ENCODE measurements around the gene SKOR2.

The SKOR2 gene

GRCh38 chr18:47179520-47179919 is 71.9 kb downstream of the SKOR2 start:
- Histone ChIP-seq H3K9ac (ENCODE audit: low read length) (no peak overlapping the region), H3K36me3 (replicated peaks; ENCODE audit: low read depth, low read length) (no peaks in the 10 kb centered on the region), H2AFZ (ENCODE audit: low read depth, low read length) (no peak overlapping the region)

DNA sequence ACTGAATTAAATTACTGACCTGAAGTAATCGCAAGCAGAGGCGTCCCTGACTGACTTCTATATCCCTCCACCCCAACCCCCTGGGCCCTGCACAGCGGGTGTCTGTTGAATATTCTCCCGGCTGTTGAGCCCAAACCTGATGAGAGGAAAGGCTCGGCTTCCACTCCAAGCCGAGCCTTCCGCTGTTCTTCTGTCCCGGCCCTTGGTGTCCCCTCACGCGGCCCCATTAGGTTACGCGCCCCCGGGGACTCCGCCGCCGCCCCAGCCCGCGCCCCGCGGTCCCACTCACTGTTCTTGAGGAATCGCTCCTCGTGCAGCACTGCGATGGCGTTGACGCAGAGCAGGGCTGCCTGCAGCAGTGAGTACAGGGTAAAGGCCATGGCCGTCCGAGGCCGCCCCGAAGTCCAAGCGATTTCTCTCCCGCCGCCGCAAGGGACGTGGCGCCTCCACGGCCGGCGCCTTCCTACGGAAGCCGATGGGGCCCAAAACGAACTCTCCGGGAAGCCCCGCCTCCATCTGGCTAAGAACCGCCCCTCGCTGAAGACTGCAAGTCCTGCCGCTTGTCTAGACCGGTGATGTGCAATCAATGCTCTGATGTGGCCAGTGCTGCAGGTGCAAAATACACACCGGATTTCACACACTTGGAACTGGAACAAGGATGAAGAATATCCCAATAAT is 75.4 kb downstream of the SKOR2 start, which contains the start of gene IER3IP1:
Gene IER3IP1 (minus strand): TSS at position 467 of the 678 bp plus-strand sequence. CDS start 87 bp downstream, at position 380.
- Histone ChIP-seq H3K4me2 (ENCODE audit: low read length) (peak within 1 kb of the TSS; percentile 89), H2AFZ (ENCODE audit: low read depth, low read length) (peak within 1 kb of the TSS; percentile 90), H3K4me3 (ENCODE audit: low read length) (peak within 1 kb of the TSS; percentile 83), H3K36me3 (replicated peaks; ENCODE audit: low read depth, low read length) (peaks cover 18% of the 10 kb centered on the region), H3K79me2 (ENCODE audit: low read length) (peaks cover 51% of the 10 kb centered on the region), H3K4me1 (ENCODE audit: low read length) (peaks cover 21% of the 10 kb centered on the region), H3K9me3 (ENCODE audit: insufficient read depth, low read length) (no peaks in the 10 kb centered on the region), H3K27ac (ENCODE audit: low read length) (peak within 1 kb of the TSS; percentile 45), H3K9ac (ENCODE audit: low read length) (peak within 1 kb of the TSS; percentile 78), H3K27me3 (ENCODE audit: low read depth, low read length) (no peaks in the 10 kb centered on the region), H4K20me1 (ENCODE audit: insufficient read depth, low read length) (peaks cover 45% of the 10 kb centered on the region)
- TF ChIP-seq, protein P1, sequence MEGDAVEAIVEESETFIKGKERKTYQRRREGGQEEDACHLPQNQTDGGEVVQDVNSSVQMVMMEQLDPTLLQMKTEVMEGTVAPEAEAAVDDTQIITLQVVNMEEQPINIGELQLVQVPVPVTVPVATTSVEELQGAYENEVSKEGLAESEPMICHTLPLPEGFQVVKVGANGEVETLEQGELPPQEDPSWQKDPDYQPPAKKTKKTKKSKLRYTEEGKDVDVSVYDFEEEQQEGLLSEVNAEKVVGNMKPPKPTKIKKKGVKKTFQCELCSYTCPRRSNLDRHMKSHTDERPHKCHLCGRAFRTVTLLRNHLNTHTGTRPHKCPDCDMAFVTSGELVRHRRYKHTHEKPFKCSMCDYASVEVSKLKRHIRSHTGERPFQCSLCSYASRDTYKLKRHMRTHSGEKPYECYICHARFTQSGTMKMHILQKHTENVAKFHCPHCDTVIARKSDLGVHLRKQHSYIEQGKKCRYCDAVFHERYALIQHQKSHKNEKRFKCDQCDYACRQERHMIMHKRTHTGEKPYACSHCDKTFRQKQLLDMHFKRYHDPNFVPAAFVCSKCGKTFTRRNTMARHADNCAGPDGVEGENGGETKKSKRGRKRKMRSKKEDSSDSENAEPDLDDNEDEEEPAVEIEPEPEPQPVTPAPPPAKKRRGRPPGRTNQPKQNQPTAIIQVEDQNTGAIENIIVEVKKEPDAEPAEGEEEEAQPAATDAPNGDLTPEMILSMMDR (IDR thresholded peaks at IDR 0.05; ENCODE audit: low read depth, low read length), result peak; percentile 20; the same call in 1 of the 2 replicates
- no peak for TF ChIP-seq EZH2phosphoT487 (IDR thresholded peaks at IDR 0.05; ENCODE audit: low read depth)

More at GRCh38 chr18:47179520-47179919, 71.9 kb downstream of the SKOR2 start:
- Histone ChIP-seq H3K27me3 (ENCODE audit: low read depth, low read length) (no peaks in the 10 kb centered on the region), H3K4me3 (ENCODE audit: low read length) (no peak overlapping the region), H3K9me3 (ENCODE audit: insufficient read depth, low read length) (peaks cover 12% of the 10 kb centered on the region), H3K4me2 (ENCODE audit: low read length) (no peak overlapping the region), H3K4me1 (ENCODE audit: low read length) (peaks cover 19% of the 10 kb centered on the region), H3K27ac (ENCODE audit: low read length) (no peak overlapping the region), H4K20me1 (ENCODE audit: insufficient read depth, low read length) (peaks cover 12% of the 10 kb centered on the region), H3K79me2 (ENCODE audit: low read length) (peaks cover 16% of the 10 kb centered on the region)
- TF ChIP-seq, protein P1 (IDR thresholded peaks at IDR 0.05; ENCODE audit: low read depth, low read length), result no peak
- no peak for TF ChIP-seq EZH2phosphoT487 (IDR thresholded peaks at IDR 0.05; ENCODE audit: low read depth)

DNA sequence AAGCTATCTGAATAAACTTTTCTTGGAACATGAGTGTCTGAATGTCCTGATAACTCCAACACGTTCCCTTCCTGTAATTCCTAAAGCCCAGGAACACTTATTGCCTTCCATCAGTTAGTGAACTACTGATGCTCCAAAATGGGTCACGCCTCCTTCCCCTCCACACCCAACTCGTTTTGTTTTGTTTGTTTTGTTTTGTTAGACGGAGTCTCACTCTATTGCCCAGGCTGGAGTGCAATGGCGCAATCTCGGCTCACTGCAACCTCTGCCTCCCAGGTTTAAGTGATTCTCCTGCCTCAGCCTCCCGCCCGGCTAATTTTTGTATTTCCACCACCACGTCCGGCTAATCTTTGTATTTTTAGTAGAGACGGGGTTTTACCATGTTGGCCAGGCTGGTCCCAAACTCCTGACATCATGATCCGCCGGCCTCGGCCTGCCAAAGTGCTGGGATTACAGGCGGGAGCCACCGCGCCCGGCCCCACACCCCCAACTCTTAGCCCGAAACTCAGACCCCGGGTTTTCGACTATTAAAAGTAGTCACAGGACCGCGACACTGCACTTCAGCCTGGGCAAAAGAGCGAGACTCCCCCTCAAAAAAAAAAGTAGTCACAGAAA is 76.1 kb downstream of the SKOR2 start:
- Histone ChIP-seq H3K27ac (ENCODE audit: low read length) (peak overlapping the region; percentile 45; the same call in 1 of the 2 replicates), H3K4me1 (ENCODE audit: low read length) (peaks cover 15% of the 10 kb centered on the region), H3K36me3 (replicated peaks; ENCODE audit: low read depth, low read length) (peaks cover 23% of the 10 kb centered on the region), H3K4me2 (ENCODE audit: low read length) (peak overlapping the region; percentile 89), H2AFZ (ENCODE audit: low read depth, low read length) (peak overlapping the region; percentile 90), H3K27me3 (ENCODE audit: low read depth, low read length) (no peaks in the 10 kb centered on the region), H3K79me2 (ENCODE audit: low read length) (peaks cover 57% of the 10 kb centered on the region), H4K20me1 (ENCODE audit: insufficient read depth, low read length) (peaks cover 44% of the 10 kb centered on the region), H3K9ac (ENCODE audit: low read length) (peak overlapping the region; percentile 78), H3K9me3 (ENCODE audit: insufficient read depth, low read length) (no peaks in the 10 kb centered on the region), H3K4me3 (ENCODE audit: low read length) (peak overlapping the region; percentile 83)
- TF ChIP-seq, protein P1 (IDR thresholded peaks at IDR 0.05; ENCODE audit: low read depth, low read length), result no peak
- TF ChIP-seq EZH2phosphoT487 (IDR thresholded peaks at IDR 0.05; ENCODE audit: low read depth), result no peak

GRCh38 chr18:47174545-47175116 is 76.8 kb downstream of the SKOR2 start:
- H3K4me3 ChIP-seq (ENCODE audit: low read length), result peak overlapping the region; percentile 83
- no peaks in the 10 kb centered on the region for H3K9me3 ChIP-seq (ENCODE audit: insufficient read depth, low read length)
- no peak overlapping the region for H3K27ac ChIP-seq (ENCODE audit: low read length)
- H3K4me2 ChIP-seq (ENCODE audit: low read length), result peak overlapping the region; percentile 89
- peaks cover 12% of the 10 kb centered on the region for H3K4me1 ChIP-seq (ENCODE audit: low read length)
- H3K27me3 ChIP-seq (ENCODE audit: low read depth, low read length), result no peaks in the 10 kb centered on the region
- peaks cover 45% of the 10 kb centered on the region for H4K20me1 ChIP-seq (ENCODE audit: insufficient read depth, low read length)
- no peak overlapping the region for H2AFZ ChIP-seq (ENCODE audit: low read depth, low read length)
- H3K36me3 ChIP-seq (replicated peaks; ENCODE audit: low read depth, low read length), result peaks cover 23% of the 10 kb centered on the region
- H3K79me2 ChIP-seq (ENCODE audit: low read length), result peaks cover 65% of the 10 kb centered on the region
- TF ChIP-seq, protein P1 (IDR thresholded peaks at IDR 0.05; ENCODE audit: low read depth, low read length), result no peak
- no peak for TF ChIP-seq EZH2phosphoT487 (IDR thresholded peaks at IDR 0.05; ENCODE audit: low read depth)
- H3K9ac ChIP-seq (ENCODE audit: low read length), result peak overlapping the region; percentile 78
